ENCODE measurements around the gene SLC1A2. TPM values are rescaled to one million over a fixed set of nuclear protein-coding genes. Genes with fewer than 3 reads are reported as not detected.

The SLC1A2 gene
- total and polyA plus RNA-seq, 2 donors (not counting 1 experiment from before 2014, with no cell fraction given): 1.2 to 7.6 TPM

- no peak overlapping the region for H3K9ac ChIP-seq (ENCODE audit: insufficient read depth, low read length)
Observed at GRCh38 chr11:35389112-35389511, 30.2 kb downstream of the SLC1A2 start.

GRCh38 chr11:35388061-35388460 lies 31.3 kb downstream of the SLC1A2 start:
- no peaks in the 10 kb centered on the region for H3K36me3 ChIP-seq (ENCODE audit: control insufficient read depth, insufficient read depth, low read length)
- no peak for DNase-seq (ENCODE audit: low read depth in 2 of 2)
- no peak overlapping the region for H3K9ac ChIP-seq (ENCODE audit: insufficient read depth, low read length)
- H3K4me3 ChIP-seq (replicated peaks in 1 of 4; ENCODE audit: control extremely low read depth in 1 of 4, insufficient read depth in 1 of 4, low read depth in 3 of 4, low read length in 4 of 4): no peak overlapping the region
- no peak overlapping the region for H3K27ac ChIP-seq (ENCODE audit: insufficient read depth, low read length)
- H3K4me2 ChIP-seq (ENCODE audit: extremely low read depth, insufficient read depth, low read length): no peak overlapping the region
- no peak overlapping the region for H2AFZ ChIP-seq (ENCODE audit: low read length)
- H3K9me3 ChIP-seq (ENCODE audit: control insufficient read depth, insufficient read depth, low read depth, low read length): no peaks in the 10 kb centered on the region
- no peaks in the 10 kb centered on the region for H3K79me2 ChIP-seq (ENCODE audit: control insufficient read depth, insufficient read depth, low read length)
- H3K4me1 ChIP-seq (ENCODE audit: control insufficient read depth, extremely low read depth, insufficient read depth, low read length): peaks cover 13% of the 10 kb centered on the region
- TF ChIP-seq CTCF (conservative IDR thresholded peaks at IDR 0.05 in 1 of 2, IDR thresholded peaks at IDR 0.05 in 1 of 2; ENCODE audit: low read depth in 1 of 2, low read length in 2 of 2): no peak
- no peak for TF ChIP-seq EZH2 (IDR thresholded peaks at IDR 0.05; ENCODE audit: low read length, missing control alignments)
- no peaks in the 10 kb centered on the region for H4K20me1 ChIP-seq (ENCODE audit: control insufficient read depth, extremely low read depth, insufficient read depth, low read length)
- H3K27me3 ChIP-seq (ENCODE audit: control insufficient read depth, insufficient read depth, low read length): no peaks in the 10 kb centered on the region

More at GRCh38 chr11:35389112-35389511, 30.2 kb downstream of the SLC1A2 start:
- TF ChIP-seq CTCF (conservative IDR thresholded peaks at IDR 0.05 in 1 of 2, IDR thresholded peaks at IDR 0.05 in 1 of 2; ENCODE audit: low read depth in 1 of 2, low read length in 2 of 2) (no peak), EZH2 (IDR thresholded peaks at IDR 0.05; ENCODE audit: low read length, missing control alignments) (no peak)
- no peaks in the 10 kb centered on the region for H3K36me3 ChIP-seq (ENCODE audit: control insufficient read depth, insufficient read depth, low read length)
- no peaks in the 10 kb centered on the region for H3K27me3 ChIP-seq (ENCODE audit: control insufficient read depth, insufficient read depth, low read length)
- H4K20me1 ChIP-seq (ENCODE audit: control insufficient read depth, extremely low read depth, insufficient read depth, low read length): no peaks in the 10 kb centered on the region
- H3K4me3 ChIP-seq (replicated peaks in 1 of 4; ENCODE audit: control extremely low read depth in 1 of 4, insufficient read depth in 1 of 4, low read depth in 3 of 4, low read length in 4 of 4): no peak overlapping the region
- no peak overlapping the region for H2AFZ ChIP-seq (ENCODE audit: low read length)
- no peaks in the 10 kb centered on the region for H3K9me3 ChIP-seq (ENCODE audit: control insufficient read depth, insufficient read depth, low read depth, low read length)
- peaks cover 16% of the 10 kb centered on the region for H3K4me1 ChIP-seq (ENCODE audit: control insufficient read depth, extremely low read depth, insufficient read depth, low read length)
- DNase-seq (ENCODE audit: low read depth in 2 of 2): no peak
- no peaks in the 10 kb centered on the region for H3K79me2 ChIP-seq (ENCODE audit: control insufficient read depth, insufficient read depth, low read length)
- H3K27ac ChIP-seq (ENCODE audit: insufficient read depth, low read length): no peak overlapping the region
- no peak overlapping the region for H3K4me2 ChIP-seq (ENCODE audit: extremely low read depth, insufficient read depth, low read length)

- Histone ChIP-seq H3K4me1 (ENCODE audit: control insufficient read depth, extremely low read depth, insufficient read depth, low read length) (peaks cover 9% of the 10 kb centered on the region), H3K27ac (ENCODE audit: insufficient read depth, low read length) (no peak overlapping the region), H3K9ac (ENCODE audit: insufficient read depth, low read length) (no peak overlapping the region), H4K20me1 (ENCODE audit: control insufficient read depth, extremely low read depth, insufficient read depth, low read length) (no peaks in the 10 kb centered on the region), H3K4me2 (ENCODE audit: extremely low read depth, insufficient read depth, low read length) (no peak overlapping the region), H2AFZ (ENCODE audit: low read length) (no peak overlapping the region), H3K9me3 (ENCODE audit: control insufficient read depth, insufficient read depth, low read depth, low read length) (no peaks in the 10 kb centered on the region), H3K79me2 (ENCODE audit: control insufficient read depth, insufficient read depth, low read length) (no peaks in the 10 kb centered on the region), H3K27me3 (ENCODE audit: control insufficient read depth, insufficient read depth, low read length) (no peaks in the 10 kb centered on the region), H3K36me3 (ENCODE audit: control insufficient read depth, insufficient read depth, low read length) (no peaks in the 10 kb centered on the region), H3K4me3 (replicated peaks in 1 of 4; ENCODE audit: control extremely low read depth in 1 of 4, insufficient read depth in 1 of 4, low read depth in 3 of 4, low read length in 4 of 4) (no peak overlapping the region)
- peak in 1 of 2 donors; percentile 32 for DNase-seq (ENCODE audit: low read depth in 2 of 2)
- TF ChIP-seq CTCF (conservative IDR thresholded peaks at IDR 0.05 in 1 of 2, IDR thresholded peaks at IDR 0.05 in 1 of 2; ENCODE audit: low read depth in 1 of 2, low read length in 2 of 2): no peak
- no peak for TF ChIP-seq EZH2 (IDR thresholded peaks at IDR 0.05; ENCODE audit: low read length, missing control alignments)
Observed at GRCh38 chr11:35387111-35387982, 32.0 kb downstream of the SLC1A2 start.
